Kidney epithelial cell (primary cell): ENCODE data around the gene PINLYP. TPM values are rescaled to one million over a fixed set of nuclear protein-coding genes. Genes with fewer than 3 reads are reported as not detected.

Source experiments
- DNase-seq: peaks from one replicate; pipeline ENCODE4 v3.0.0-alpha.2; 2010; ENCODE audit warnings: low read depth
- H3K27me3 ChIP-seq: 2 replicates; pipeline ENCODE4 v1.6.0; 2011; ENCODE audit warnings: low read length; ENCODE audit not compliant: control insufficient read depth, insufficient read depth
- H3K36me3 ChIP-seq: 2 replicates; pipeline ENCODE4 v1.5.1; 2011; ENCODE audit warnings: low read length; ENCODE audit not compliant: control insufficient read depth, insufficient read depth
- H3K4me3 ChIP-seq: 2 replicates; pipeline ENCODE4 v1.5.1; 2011; ENCODE audit warnings: low read depth, mild to moderate bottlenecking, control low read depth, low read length
- CTCF ChIP-seq: IDR thresholded peaks from 2 replicates; pipeline ENCODE4 v1.5.1; 2011; ENCODE audit warnings: mild to moderate bottlenecking, moderate library complexity, low read length, control low read depth, inconsistent platforms; ENCODE audit not compliant: insufficient read depth, poor library complexity, severe bottlenecking
- total RNA-seq: library from RNA; depleted of rRNA; stranded (reverse); fragments of >200 nt; gene quantifications from 2 replicates; pipeline ENCODE4 v1.2.3, GENCODE V29; 2015

The PINLYP gene
- total RNA-seq, 1 donor from 2014 or later, result 3.1 TPM

GRCh38 chr19:43610493-43610892, 34.9 kb downstream of the PINLYP start:
- DNase-seq, result no peak
- H3K4me3 ChIP-seq, result no peak overlapping the region
- no peaks in the 10 kb centered on the region for H3K27me3 ChIP-seq
- no peak for TF ChIP-seq CTCF
- H3K36me3 ChIP-seq, result no peaks in the 10 kb centered on the region

GRCh38 chr19:43611788-43612187, 36.2 kb downstream of the PINLYP start, which contains the start of gene SRRM5:
SRRM5 (plus strand) TSS chr19:43612088; CDS start chr19:43612122, 34 bp downstream.
- no peaks in the 10 kb centered on the region for H3K27me3 ChIP-seq
- DNase-seq, result no peak
- TF ChIP-seq CTCF, result no peak

DNA sequence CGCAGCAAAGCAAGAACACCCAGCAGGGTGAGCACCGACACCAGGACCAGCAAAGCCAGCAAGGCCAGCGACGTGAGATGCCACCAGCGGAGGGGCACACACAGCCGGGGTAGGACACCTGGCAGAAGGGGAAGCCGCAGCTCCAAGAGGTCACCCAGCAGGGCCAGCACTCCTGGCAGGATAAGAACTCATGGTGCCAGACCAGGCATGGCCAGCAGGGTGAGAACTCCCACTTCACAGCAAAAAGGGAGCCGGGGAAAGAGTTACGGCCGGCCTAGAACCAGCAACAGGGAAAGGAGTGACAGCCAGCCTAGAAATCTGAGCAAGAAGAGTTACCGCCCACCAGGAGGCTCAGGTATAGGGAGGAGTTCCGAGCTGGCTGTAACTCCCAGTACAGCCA, 36.8 kb downstream of the PINLYP start:
- Histone ChIP-seq H3K36me3 (no peaks in the 10 kb centered on the region), H3K4me3 (no peak overlapping the region), H3K27me3 (no peaks in the 10 kb centered on the region)
- DNase-seq, result no peak
- TF ChIP-seq CTCF, result no peak

More at GRCh38 chr19:43611788-43612187, 36.2 kb downstream of the PINLYP start, which contains the start of gene SRRM5:
- Histone ChIP-seq H3K36me3 (no peaks in the 10 kb centered on the region), H3K4me3 (no peak within 1 kb of the TSS)

GRCh38 chr19:43616306-43616705, 40.7 kb downstream of the PINLYP start:
- no peak for DNase-seq
- H3K27me3 ChIP-seq, result no peaks in the 10 kb centered on the region
- no peaks in the 10 kb centered on the region for H3K36me3 ChIP-seq
- H3K4me3 ChIP-seq, result no peak overlapping the region
- no peak for TF ChIP-seq CTCF

DNA sequence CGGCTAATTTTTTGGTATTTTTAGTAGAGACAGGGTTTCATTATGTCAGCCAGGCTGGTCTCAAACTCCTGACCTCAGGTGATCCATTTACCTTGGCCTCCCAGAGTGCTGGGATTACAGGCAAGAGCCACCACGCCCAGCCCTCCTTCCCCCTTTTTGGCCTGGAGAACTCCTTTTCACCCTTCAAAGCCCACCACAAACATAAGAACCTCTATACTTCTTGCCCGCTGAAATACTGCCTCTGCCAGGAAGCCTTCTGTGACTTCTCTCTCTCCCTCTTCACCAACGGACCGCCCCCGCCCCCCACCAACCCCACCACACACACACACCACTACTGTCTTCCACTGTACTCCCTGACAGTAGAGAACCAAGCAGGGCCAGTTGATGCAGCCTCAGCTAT, 41.4 kb downstream of the PINLYP start:
- Histone ChIP-seq H3K4me3 (no peak overlapping the region), H3K36me3 (no peaks in the 10 kb centered on the region), H3K27me3 (no peaks in the 10 kb centered on the region)
- TF ChIP-seq CTCF, result no peak
- no peak for DNase-seq

DNA sequence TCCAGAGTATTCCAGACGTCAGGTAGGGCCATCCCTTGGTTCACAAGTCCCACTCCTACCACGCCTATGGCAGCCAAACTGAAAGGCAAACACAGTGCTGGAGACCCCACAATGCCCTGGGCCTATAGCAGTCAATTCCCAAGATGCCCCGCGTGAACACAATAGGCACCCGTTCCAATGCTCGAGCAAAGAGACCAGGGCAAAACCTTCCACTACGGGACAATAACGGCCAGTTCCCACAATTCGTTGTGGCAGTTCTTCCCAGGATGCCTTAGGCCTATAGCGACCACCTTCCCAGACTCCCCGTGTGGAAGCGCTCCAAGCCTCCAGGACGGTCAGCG, 43.3 kb downstream of the PINLYP start:
- H3K4me3 ChIP-seq, result peak overlapping the region; percentile 70
- no peak for DNase-seq
- no peak for TF ChIP-seq CTCF
- H3K27me3 ChIP-seq, result no peaks in the 10 kb centered on the region
- H3K36me3 ChIP-seq, result no peaks in the 10 kb centered on the region
